GM21447 (cell line): ENCODE data around the gene RSPH10B2.
"Not testable (repeated sequence)": the region's sequence is repeated elsewhere in the genome, so short reads cannot be mapped to it uniquely, and the experiment has no call there.

Experiments used
- ATAC-seq: cut with Tn5 transposase; IDR thresholded peaks from one replicate; pipeline ENCODE4 v1.9.1; 2021; ENCODE audit not compliant: unreplicated experiment

RSPH10B2 gene

GRCh38 chr7:6842278-6842921 lies 88.5 kb downstream of the RSPH10B2 start:
- ATAC-seq, result not testable (repeated sequence)

GRCh38 chr7:6843092-6843491 lies 89.2 kb downstream of the RSPH10B2 start:
- not testable (repeated sequence) for ATAC-seq

GRCh38 chr7:6843654-6844053 lies 89.8 kb downstream of the RSPH10B2 start:
- ATAC-seq, result not testable (repeated sequence)

GRCh38 chr7:6845971-6846449 lies 92.1 kb downstream of the RSPH10B2 start:
- ATAC-seq, result not testable (repeated sequence)

- not testable (repeated sequence) for ATAC-seq
Measured at GRCh38 chr7:6847751-6848150, 93.8 kb downstream of the RSPH10B2 start.
